HG03135 (cell line): ENCODE measurements around the gene NFX1.
"Not testable (repeated sequence)": the region's sequence is repeated elsewhere in the genome, so short reads cannot be mapped to it uniquely, and the experiment has no call there.

Experiments used
- ATAC-seq: cut with Tn5 transposase; IDR thresholded peaks from one replicate; pipeline ENCODE4 v1.9.1; 2021; ENCODE audit warnings: mild to moderate bottlenecking, moderate library complexity; ENCODE audit not compliant: unreplicated experiment

Gene NFX1

GRCh38 chr9:33351547-33351946 lies 61.2 kb downstream of the NFX1 start:
- ATAC-seq, result no peak

- no peak for ATAC-seq
Measured at GRCh38 chr9:33354651-33355211, 64.4 kb downstream of the NFX1 start.

- no peak for ATAC-seq
Measured at GRCh38 chr9:33355933-33356332, 65.6 kb downstream of the NFX1 start.

- not testable (repeated sequence) for ATAC-seq
Measured at GRCh38 chr9:33358641-33359040, 68.3 kb downstream of the NFX1 start.

- no peak for ATAC-seq
Measured at GRCh38 chr9:33364127-33364526, 73.8 kb downstream of the NFX1 start.

GRCh38 chr9:33364814-33365213 lies 74.5 kb downstream of the NFX1 start:
- ATAC-seq, result not testable (repeated sequence)

GRCh38 chr9:33366979-33367480 lies 76.7 kb downstream of the NFX1 start:
- ATAC-seq, result no peak

GRCh38 chr9:33372900-33373299 lies 82.6 kb downstream of the NFX1 start:
- no peak for ATAC-seq

GRCh38 chr9:33374190-33374589 lies 83.9 kb downstream of the NFX1 start:
- no peak for ATAC-seq

- ATAC-seq, result peak; percentile 59
Measured at GRCh38 chr9:33374634-33375237, 84.4 kb downstream of the NFX1 start.

- ATAC-seq, result peak; percentile 16
Measured at GRCh38 chr9:33375238-33375840, 85.0 kb downstream of the NFX1 start.

- no peak for ATAC-seq
Measured at GRCh38 chr9:33375841-33376321, 85.6 kb downstream of the NFX1 start.

- no peak for ATAC-seq
Measured at GRCh38 chr9:33377089-33377715, 86.9 kb downstream of the NFX1 start.

GRCh38 chr9:33378121-33378795 lies 87.9 kb downstream of the NFX1 start:
- ATAC-seq, result no peak

GRCh38 chr9:33379666-33380389 lies 89.5 kb downstream of the NFX1 start:
- no peak for ATAC-seq

GRCh38 chr9:33380390-33381094 lies 90.2 kb downstream of the NFX1 start:
- no peak for ATAC-seq

- ATAC-seq, result no peak
Measured at GRCh38 chr9:33381231-33381791, 91.0 kb downstream of the NFX1 start.

GRCh38 chr9:33382397-33382796 lies 92.1 kb downstream of the NFX1 start:
- not testable (repeated sequence) for ATAC-seq

GRCh38 chr9:33383396-33383795 lies 93.1 kb downstream of the NFX1 start:
- not testable (repeated sequence) for ATAC-seq

- not testable (repeated sequence) for ATAC-seq
Measured at GRCh38 chr9:33385536-33385935, 95.2 kb downstream of the NFX1 start.
